Right kidney (tissue), 1 donor: ENCODE results near the gene CCM2L.
"Not testable (repeated sequence)": the region's sequence is repeated elsewhere in the genome, so short reads cannot be mapped to it uniquely, and the experiment has no call there.

Experiments used
- DNase-seq: peaks from one replicate; pipeline ENCODE4 v3.0.0-alpha.2; 2016

Gene CCM2L

DNA sequence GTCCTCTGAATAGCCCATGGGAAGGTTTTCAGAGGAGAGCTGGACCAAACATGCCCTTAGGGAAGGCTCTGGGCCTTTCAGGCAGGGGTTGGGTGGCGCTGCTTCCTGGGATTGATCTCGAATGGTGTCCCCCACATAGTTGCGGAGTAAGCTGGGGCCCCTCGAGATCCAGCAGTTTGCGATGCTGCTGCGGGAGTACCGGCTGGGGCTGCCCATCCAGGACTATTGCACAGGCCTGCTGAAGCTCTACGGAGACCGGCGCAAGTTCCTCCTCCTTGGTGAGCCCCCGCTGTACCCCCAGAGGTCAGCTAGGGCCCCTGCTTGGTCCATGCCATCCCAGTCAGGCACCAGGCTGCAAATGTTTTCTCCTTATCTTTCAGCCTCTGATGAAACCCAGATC is 19.3 kb downstream of the CCM2L start:
- no peak for DNase-seq

DNA sequence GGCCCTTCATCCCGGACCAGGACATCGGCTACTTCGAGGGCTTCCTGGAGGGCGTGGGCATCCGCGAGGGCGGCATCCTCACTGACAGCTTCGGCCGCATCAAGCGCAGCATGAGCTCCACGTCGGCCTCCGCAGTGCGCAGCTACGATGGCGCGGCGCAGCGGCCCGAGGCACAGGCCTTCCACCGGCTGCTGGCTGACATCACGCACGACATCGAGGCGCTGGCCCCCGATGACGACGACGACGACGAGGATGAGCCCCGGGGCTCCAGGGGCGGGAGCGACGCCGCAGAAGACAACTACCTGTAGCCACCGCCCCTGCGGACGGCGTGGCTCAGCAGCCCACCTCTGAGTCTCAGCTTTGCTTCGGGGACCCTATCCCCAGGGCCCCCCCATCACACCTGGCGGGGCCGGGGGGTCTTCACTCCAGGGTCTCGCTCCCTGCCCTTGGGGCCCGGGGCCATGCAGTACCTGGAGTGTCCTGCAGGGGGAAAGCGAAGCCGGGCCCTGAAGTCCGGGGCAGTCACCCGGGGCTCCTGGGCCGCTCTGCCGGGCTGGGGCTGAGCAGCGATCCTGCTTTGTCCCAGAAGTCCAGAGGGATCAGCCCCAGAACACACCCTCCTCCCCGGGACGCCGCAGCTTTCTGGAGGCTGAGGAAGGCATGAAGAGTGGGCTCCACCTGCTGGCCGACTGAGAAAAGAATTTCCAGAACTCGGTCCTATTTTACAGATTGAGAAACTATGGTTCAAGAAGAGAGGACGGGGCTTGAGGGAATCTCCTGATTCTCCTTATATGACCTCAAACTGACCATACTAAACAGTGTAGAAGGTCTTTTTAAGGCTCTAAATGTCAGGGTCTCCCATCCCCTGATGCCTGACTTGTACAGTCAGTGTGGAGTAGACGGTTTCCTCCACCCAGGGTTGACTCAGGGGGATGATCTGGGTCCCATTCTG is 21.0 kb downstream of the CCM2L start:
- peak; percentile 70 for DNase-seq

- DNase-seq: no peak
Measured at GRCh38 chr20:32033316-32033715, 23.1 kb downstream of the CCM2L start.

GRCh38 chr20:32033721-32034120 is 23.5 kb downstream of the CCM2L start:
- not testable (repeated sequence) for DNase-seq

GRCh38 chr20:32034581-32035425 is 24.6 kb downstream of the CCM2L start:
- DNase-seq: no peak

DNA sequence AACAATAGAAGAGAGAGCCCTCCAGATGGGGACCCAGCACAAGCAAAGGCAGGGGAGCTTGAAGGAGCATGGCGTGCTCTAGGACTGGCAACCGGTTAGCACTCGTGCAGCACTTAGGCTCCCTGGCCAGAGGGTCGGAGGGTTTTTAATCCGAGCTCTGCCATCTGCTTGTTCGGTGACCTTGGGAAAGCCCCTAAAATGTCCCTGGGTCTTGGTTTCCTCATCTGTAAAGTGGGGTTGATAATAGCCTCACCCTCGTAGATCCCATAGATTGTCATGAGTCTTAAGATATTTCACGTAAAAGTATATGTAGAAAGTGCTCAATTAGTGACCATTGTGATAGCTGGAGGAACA is 25.2 kb downstream of the CCM2L start:
- DNase-seq: no peak

GRCh38 chr20:32036252-32036651 is 26.0 kb downstream of the CCM2L start:
- DNase-seq: no peak

GRCh38 chr20:32036716-32037485 is 26.7 kb downstream of the CCM2L start:
- DNase-seq: no peak

DNA sequence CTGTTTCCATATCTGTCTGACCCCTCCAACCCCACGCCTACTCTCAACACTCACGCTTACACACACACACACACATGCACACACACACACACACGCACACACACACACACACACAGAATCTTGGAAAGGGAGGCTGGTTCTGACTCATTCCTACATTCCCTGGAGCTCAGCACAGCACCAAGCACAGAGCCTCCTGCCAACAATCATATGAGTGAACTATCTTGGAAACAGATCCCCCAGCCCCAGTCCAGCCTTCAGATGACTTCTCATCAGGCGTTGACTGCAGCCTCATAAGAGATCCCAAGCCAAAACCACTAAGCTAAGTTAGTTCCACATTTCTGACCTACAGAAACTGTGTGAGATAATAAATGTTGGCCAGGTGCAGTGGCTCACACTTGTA is 27.7 kb downstream of the CCM2L start:
- no peak for DNase-seq

DNA sequence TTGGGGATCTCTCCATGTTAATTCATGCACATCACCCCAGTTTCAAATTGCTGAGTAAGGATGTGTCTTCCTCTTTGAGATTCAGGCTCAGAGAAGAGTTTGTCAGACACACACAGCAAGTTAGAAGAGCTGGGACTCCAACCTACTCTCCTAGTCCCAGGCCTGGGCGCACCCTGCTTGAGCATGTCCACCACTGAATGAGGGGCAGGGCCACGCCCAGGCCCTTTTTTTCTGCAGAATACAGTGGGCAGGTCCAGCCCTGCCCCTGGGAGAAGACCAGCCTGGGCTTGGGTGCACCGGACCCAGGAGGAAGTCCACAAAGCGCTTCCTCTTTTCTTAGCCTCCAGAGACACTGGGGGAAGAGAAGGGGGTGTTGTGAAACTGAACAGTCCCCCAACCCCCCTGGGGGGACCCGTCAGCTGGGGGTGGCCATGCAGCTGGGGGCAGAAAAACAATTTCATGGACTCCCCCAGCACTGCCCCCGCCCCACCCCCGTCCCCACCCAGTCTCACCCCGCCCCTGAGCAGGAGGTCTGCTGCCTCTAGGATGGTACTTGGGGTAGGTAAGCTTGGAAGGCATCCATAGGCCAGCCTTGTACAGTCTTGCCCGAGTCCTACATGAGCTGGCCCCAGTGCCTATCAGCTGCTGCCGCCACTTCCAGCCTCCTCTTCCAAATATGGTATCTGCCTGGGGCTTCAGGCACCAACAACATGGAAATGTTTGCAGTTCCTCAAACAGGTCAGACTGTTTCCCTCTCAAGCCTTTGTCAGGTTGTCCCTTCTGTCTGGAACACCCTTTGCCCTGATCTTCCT is 30.1 kb downstream of the CCM2L start:
- no peak for DNase-seq

DNA sequence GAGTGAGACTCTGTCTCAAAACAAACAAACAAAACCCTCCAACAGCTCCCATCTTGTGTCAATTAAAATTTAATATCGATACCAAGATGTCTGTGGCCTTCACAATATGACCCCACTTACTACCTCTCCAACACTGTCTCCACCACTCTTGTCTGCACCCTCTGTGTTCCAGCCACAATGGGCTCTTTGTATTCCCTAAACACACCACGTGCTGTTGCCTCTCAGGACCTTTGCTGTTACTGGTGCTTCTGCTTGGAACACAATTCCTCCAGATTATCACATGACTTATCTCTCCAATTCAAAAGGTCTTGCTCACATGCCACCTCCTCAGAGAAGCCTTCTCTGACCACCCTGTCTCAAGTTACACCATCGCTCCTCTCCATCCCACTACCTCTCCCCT is 35.8 kb downstream of the CCM2L start:
- DNase-seq: no peak

DNA sequence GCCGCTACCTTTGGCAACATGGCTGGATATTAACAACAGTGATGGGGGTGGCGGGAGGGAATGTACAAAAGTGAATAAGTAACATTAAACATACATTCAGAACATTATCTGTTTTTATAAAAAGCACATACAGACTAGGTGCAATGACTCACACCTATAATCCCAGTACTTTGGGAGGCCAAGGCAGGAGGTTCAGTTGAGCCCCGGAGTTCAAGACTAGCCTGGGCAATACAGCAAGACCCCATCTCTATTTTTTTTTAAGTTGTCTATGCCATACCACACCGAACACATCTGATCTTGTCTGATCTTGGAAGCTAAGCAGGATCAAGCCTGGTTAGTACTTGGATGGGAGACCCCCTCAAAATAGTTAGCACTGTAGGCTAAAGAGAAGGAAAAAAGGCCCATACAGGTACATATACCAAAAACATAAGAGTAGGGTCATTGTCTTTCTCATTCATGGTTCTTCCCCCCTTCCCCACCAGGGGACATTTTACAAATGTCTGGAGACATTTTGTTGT is 40.1 kb downstream of the CCM2L start:
- no peak for DNase-seq

DNA sequence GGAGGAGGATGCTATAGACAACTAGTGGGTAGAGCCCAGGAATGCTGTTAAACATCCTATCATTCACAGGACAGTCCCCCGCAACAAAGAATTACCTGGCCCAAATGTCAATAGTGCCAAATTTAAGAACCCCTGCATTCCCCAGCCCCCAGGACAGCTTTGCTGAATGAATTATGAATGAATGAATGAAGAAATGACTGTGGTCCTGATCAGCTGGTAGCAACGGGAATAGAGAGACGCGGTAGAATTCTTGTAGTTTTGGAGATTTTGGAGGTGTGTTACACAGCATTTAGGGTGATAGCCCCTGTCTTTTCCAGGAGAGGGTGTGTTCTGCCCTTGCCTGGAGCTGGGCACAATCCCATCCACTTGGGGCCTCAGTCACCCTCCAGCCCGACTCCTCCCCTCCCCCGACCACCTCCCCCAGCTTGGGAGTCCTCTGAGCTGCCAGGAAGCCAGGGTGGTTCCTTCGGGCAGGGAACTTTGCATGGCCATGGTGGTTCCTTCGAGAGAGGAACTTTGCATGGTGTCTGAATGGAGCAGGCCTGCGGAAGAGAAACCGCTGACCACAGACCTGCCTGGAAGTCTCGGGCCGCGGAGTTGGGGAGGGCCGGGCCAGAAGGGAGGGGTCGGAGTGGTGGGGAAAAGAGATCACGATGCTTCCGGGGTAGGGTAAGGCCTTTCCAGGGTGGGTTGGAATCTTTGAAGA is 40.8 kb downstream of the CCM2L start:
- no peak for DNase-seq

GRCh38 chr20:32051720-32052089 is 41.5 kb downstream of the CCM2L start:
- DNase-seq: no peak

DNA sequence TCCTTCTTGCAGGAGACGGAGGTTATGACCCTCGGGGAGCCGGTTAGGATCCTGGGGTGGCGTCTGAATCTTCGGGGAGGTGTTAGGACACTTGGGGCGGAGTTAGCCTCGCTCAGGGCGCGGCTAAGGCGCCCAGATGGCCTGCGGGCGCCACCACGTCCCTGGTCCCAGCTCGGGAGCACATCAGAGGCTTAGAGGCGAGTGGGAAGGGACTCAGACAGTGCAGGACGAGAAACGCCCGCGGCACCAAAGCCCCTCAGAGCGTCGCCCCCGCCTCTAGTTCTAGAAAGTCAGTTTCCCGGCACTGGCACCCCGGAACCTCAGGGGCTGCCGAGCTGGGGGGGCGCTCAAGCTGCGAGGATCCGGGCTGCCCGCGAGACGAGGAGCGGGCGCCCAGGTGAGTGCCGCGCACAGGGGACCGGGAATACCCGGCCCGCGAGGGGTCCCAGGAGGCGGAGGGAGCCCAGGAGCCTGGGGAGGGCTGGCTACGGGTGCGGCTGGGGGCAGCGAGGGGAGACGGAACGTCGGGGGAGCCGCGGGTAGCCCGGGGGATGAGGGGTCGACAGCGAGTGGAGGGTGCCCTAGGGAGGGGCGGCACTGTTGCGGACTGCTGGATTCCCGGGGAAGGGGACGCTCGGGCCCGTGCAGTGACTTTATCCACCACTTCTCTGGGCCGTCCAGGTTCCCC is 42.0 kb downstream of the CCM2L start, which contains the start of gene HCK:
Gene HCK (plus strand): TSS at position 153 of the 688 bp plus-strand sequence.
- DNase-seq: peak; percentile 49

GRCh38 chr20:32052778-32053362 is 42.6 kb downstream of the CCM2L start:
- no peak for DNase-seq

DNA sequence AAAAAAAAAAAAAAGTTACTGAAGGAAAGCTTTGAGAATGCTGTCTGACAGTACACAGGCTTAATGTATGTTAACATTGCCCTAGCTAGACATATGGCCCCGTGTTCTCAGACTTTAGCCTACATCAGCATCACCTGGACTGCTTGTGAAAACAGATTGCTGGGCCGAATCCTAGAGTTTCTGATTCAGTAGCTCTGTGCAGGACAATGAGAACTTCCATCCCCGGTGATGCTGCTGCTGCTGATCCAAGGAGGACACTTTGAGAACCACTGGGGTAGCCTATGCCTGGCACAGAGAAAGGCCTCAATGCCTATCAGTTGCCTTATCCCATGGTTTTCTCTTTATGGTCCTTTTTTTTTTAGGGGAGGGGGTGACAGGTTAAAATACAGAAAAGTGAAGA is 43.4 kb downstream of the CCM2L start:
- no peak for DNase-seq

GRCh38 chr20:32056708-32057483 is 46.7 kb downstream of the CCM2L start:
- DNase-seq: no peak

DNA sequence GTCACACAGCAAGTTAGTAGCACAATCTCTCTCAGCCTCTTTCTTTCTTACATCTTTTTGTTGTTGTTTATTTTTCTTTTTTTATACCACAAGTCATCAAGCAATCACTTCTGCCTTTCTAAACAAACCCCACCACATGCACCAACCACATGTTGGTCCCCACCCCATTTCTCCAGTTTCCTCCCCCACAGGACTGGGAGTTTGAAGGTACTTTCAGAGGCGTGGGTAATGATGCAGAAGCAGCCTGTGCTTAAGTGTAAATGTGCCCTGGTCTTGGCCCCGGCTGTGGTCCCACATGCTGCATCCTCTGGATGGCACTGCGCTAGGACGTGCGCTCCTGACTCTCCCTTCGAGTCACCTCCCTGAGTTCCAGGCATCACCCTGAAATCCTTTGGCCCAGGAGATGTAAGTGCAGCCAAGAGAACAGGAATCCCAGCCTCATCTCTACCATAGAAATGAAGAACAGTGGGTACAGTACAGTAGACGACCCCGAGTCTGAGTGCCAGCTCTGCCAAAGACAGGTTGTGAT is 47.5 kb downstream of the CCM2L start:
- DNase-seq: no peak
